Upper lobe of left lung (tissue), 6 donors: ENCODE measurements around the gene PLD4. TPM values are rescaled to one million over a fixed set of nuclear protein-coding genes. Genes with fewer than 3 reads are reported as not detected.
"Not testable (repeated sequence)": the region's sequence is repeated elsewhere in the genome, so short reads cannot be mapped to it uniquely, and the experiment has no call there.

Source experiments
- ATAC-seq, 2 donors: fragments of 200-7000 bp; cut with Tn5 transposase; one replicate each; pipeline ENCODE4 v1.9.1; 2022; ENCODE audit warnings: mild to moderate bottlenecking in 2 of 2, moderate library complexity in 2 of 2; ENCODE audit not compliant: low FRiP score in 2 of 2
- DNase-seq, 2 donors: peaks; one replicate each; pipeline ENCODE4 v3.0.0-alpha.2; 2019 to 2020
- H3K27ac ChIP-seq, 4 donors: fragments of 200-600 bp; sonication (generic); one replicate each; pipeline ENCODE4 v1.5.1; 2016 to 2019
- H3K27me3 ChIP-seq, 4 donors: fragments of 200-600 bp; sonication (generic); one replicate each; pipeline ENCODE4 v1.5.1; 2017 to 2019
- H3K36me3 ChIP-seq, 4 donors: fragments of 200-600 bp; sonication (generic); one replicate each; pipeline ENCODE4 v1.5.1; 2016 to 2019
- H3K4me1 ChIP-seq, 4 donors: fragments of 200-600 bp; sonication (generic); one replicate each; pipeline ENCODE4 v1.5.1; 2018 to 2019
- H3K4me3 ChIP-seq, 4 donors: fragments of 200-600 bp; sonication (generic); one replicate each; pipeline ENCODE4 v1.5.1; 2017 to 2019; ENCODE audit warnings: mild to moderate bottlenecking in 2 of 4, moderate library complexity in 1 of 4
- H3K9me3 ChIP-seq, 4 donors: fragments of 200-600 bp; sonication (generic); one replicate each; pipeline ENCODE4 v1.5.1; 2018 to 2019
- EP300 ChIP-seq, 4 donors: sonication (generic); formaldehyde crosslinking; IDR thresholded peaks; one replicate each; pipeline ENCODE4 v1.5.1; 2017; ENCODE audit warnings: antibody characterized with exemption in 4 of 4, control low read depth in 2 of 4
- POLR2A ChIP-seq, 4 donors: fragments of 450-650 bp; IDR thresholded peaks; one replicate each; pipeline ENCODE4 v1.5.1; 2016 to 2017; ENCODE audit warnings: antibody characterized with exemption in 4 of 4, mild to moderate bottlenecking in 2 of 4
- POLR2AphosphoS5 ChIP-seq, 2 donors: sonication (generic); formaldehyde crosslinking; IDR thresholded peaks; one replicate each; pipeline ENCODE4 v1.5.1; 2017; ENCODE audit warnings: antibody characterized with exemption in 2 of 2
- WGBS, 2 donors: methylation state at CpG; one replicate each; pipeline ENCODE4 v1.1.5; 2017 to 2018; 5-methylcytosine and 5-hydroxymethylcytosine counted together
- total RNA-seq, 6 donors: library from RNA; depleted of rRNA in 4 of 6; stranded (reverse); fragments of >200 nt in 4 of 6; gene quantifications; one replicate each; pipeline versions ENCODE4 v1.1.0 to v1.2.1, GENCODE V29; 2016 to 2021
- TF ChIP-seq, protein P1 (sequence below), 6 experiments: fragments of 450-650 bp in 4 of 6; fragments of 200-600 bp in 2 of 6; sonication (generic) in 2 of 6; IDR thresholded peaks; one replicate each; pipeline ENCODE4 v1.5.1; 2016 to 2019; ENCODE audit warnings: antibody characterized with exemption in 6 of 6
- donor health status: DM: no; HTN: no; CAD: no; lungs with moderate emphysema.
- donor health status: DM: no; HTN: yes; CAD: no; lungs with severe emphysema.

The PLD4 gene
- total RNA-seq, 6 donors from 2014 or later: under 0.01 to 6.1 (median 2.5) TPM; not detected in 3

- no peak overlapping the region for H3K4me3 ChIP-seq
- H3K9me3 ChIP-seq: no peaks in the 10 kb centered on the region
- ATAC-seq: no peak
- WGBS, 2 donors: 91% methylated on average over 38 of the region's 38 CpGs; no CpG with 5 or more reads in 1 of the 2 donors
- peaks cover 0 to 63% (median 47%) of the 10 kb centered on the region in 4 donors for H3K36me3 ChIP-seq
- H3K4me1 ChIP-seq: peaks cover 0 to 2% (median 0%) of the 10 kb centered on the region in 4 donors
- TF ChIP-seq POLR2A (IDR thresholded peaks at IDR 0.05) (no peak), EP300 (IDR thresholded peaks at IDR 0.05) (no peak), POLR2AphosphoS5 (IDR thresholded peaks at IDR 0.05) (no peak)
- TF ChIP-seq, protein P1, sequence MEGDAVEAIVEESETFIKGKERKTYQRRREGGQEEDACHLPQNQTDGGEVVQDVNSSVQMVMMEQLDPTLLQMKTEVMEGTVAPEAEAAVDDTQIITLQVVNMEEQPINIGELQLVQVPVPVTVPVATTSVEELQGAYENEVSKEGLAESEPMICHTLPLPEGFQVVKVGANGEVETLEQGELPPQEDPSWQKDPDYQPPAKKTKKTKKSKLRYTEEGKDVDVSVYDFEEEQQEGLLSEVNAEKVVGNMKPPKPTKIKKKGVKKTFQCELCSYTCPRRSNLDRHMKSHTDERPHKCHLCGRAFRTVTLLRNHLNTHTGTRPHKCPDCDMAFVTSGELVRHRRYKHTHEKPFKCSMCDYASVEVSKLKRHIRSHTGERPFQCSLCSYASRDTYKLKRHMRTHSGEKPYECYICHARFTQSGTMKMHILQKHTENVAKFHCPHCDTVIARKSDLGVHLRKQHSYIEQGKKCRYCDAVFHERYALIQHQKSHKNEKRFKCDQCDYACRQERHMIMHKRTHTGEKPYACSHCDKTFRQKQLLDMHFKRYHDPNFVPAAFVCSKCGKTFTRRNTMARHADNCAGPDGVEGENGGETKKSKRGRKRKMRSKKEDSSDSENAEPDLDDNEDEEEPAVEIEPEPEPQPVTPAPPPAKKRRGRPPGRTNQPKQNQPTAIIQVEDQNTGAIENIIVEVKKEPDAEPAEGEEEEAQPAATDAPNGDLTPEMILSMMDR (IDR thresholded peaks at IDR 0.05): no peak
- DNase-seq: peak in 1 of 2 donors; percentile 81
- H3K27ac ChIP-seq: no peak overlapping the region
- no peaks in the 10 kb centered on the region for H3K27me3 ChIP-seq
Measured at GRCh38 chr14:104882991-104883660, 41.6 kb upstream of the PLD4 start.

- Histone ChIP-seq H3K36me3 (peaks cover 0 to 59% (median 46%) of the 10 kb centered on the region in 4 donors), H3K27me3 (no peaks in the 10 kb centered on the region), H3K27ac (no peak overlapping the region), H3K9me3 (no peaks in the 10 kb centered on the region), H3K4me3 (no peak overlapping the region), H3K4me1 (peaks cover 0 to 2% (median 0%) of the 10 kb centered on the region in 4 donors)
- ATAC-seq: no peak
- 89 to 94% methylated on average over 16 to 38 of the region's 49 CpGs for WGBS, 2 donors
- TF ChIP-seq EP300 (IDR thresholded peaks at IDR 0.05) (no peak), POLR2AphosphoS5 (IDR thresholded peaks at IDR 0.05) (no peak), POLR2A (IDR thresholded peaks at IDR 0.05) (no peak)
- TF ChIP-seq, protein P1 (IDR thresholded peaks at IDR 0.05): no peak
- peak in 1 of 2 donors; percentile 85 for DNase-seq
Measured at GRCh38 chr14:104883681-104884361, 40.9 kb upstream of the PLD4 start.

DNA sequence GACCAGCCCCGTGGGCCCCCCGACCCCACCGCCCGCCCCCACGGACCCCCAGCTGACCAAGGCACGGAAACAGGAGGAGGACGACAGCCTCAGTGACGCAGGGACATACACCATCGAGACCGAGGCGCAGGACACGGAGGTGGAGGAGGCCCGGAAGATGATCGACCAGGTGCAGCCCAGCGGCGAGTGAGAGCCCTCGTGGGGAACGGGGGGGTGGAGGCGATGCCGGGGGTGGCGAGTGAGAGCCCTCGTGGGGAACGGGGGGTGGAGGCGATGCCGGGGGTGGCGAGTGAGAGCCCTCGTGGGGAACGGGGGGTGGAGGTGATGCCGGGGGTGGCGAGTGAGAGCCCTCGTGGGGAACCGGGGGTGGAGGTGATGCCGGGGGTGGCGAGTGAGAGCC is 40.3 kb upstream of the PLD4 start:
- H3K36me3 ChIP-seq: peaks cover 0 to 62% (median 46%) of the 10 kb centered on the region in 4 donors
- DNase-seq, H3K27ac ChIP-seq, H3K4me1 ChIP-seq, H3K4me3 ChIP-seq, ATAC-seq, H3K9me3 ChIP-seq, H3K27me3 ChIP-seq: not testable (repeated sequence)
- no CpG with 5 or more reads among the region's 34 CpGs for WGBS, 2 donors

GRCh38 chr14:104885031-104885972 is 39.4 kb upstream of the PLD4 start:
- 90% methylated on average over 22 to 38 of the region's 38 CpGs for WGBS, 2 donors
- Histone ChIP-seq H3K9me3 (no peaks in the 10 kb centered on the region), H3K27me3 (no peaks in the 10 kb centered on the region), H3K4me3 (no peak overlapping the region), H3K4me1 (peaks cover 0 to 2% (median 0%) of the 10 kb centered on the region in 4 donors), H3K36me3 (peaks cover 0 to 57% (median 43%) of the 10 kb centered on the region in 4 donors), H3K27ac (no peak overlapping the region)
- TF ChIP-seq POLR2AphosphoS5 (IDR thresholded peaks at IDR 0.05): no peak
- no peak for TF ChIP-seq EP300 (IDR thresholded peaks at IDR 0.05)
- ATAC-seq: no peak
- peak; percentile 15 to 75 for DNase-seq

GRCh38 chr14:104885973-104886689 is 38.5 kb upstream of the PLD4 start:
- H3K27ac ChIP-seq: no peak overlapping the region
- no peak overlapping the region for H3K4me3 ChIP-seq
- TF ChIP-seq POLR2A (IDR thresholded peaks at IDR 0.05): no peak
- TF ChIP-seq, protein P1 (IDR thresholded peaks at IDR 0.05): no peak
- TF ChIP-seq POLR2AphosphoS5 (IDR thresholded peaks at IDR 0.05): no peak
- TF ChIP-seq EP300 (IDR thresholded peaks at IDR 0.05): no peak
- ATAC-seq: peak in 1 of 2 donors; percentile 1
- H3K4me1 ChIP-seq: peaks cover 0 to 2% (median 0%) of the 10 kb centered on the region in 4 donors
- DNase-seq: peak; percentile 13 to 83
- peaks cover 0 to 50% (median 41%) of the 10 kb centered on the region in 4 donors for H3K36me3 ChIP-seq
- H3K27me3 ChIP-seq: no peaks in the 10 kb centered on the region
- WGBS, 2 donors: 86 to 93% methylated on average over 12 to 40 of the region's 40 CpGs
- H3K9me3 ChIP-seq: no peaks in the 10 kb centered on the region
